Duodenal mucosa (tissue), 2 donors: ENCODE results near the gene SETBP1.
A peak's percentile ranks its signal among the peaks of the same experiment; 100 is the strongest.

Experiments
- H3K27ac ChIP-seq: one replicate; pipeline ENCODE4 v1.7.0; 2013; ENCODE audit warnings: low read depth, low read length
- H3K27me3 ChIP-seq, 2 donors: one replicate each; pipeline ENCODE4 v1.7.0; 2013; ENCODE audit warnings: low read length in 2 of 2, control low read depth in 1 of 2; ENCODE audit not compliant: insufficient read depth in 2 of 2, control insufficient read depth in 1 of 2
- H3K36me3 ChIP-seq, 2 donors: one replicate each; pipeline ENCODE4 v1.7.0; 2013; ENCODE audit warnings: low read length in 2 of 2, control low read depth in 1 of 2; ENCODE audit not compliant: insufficient read depth in 2 of 2, control insufficient read depth in 1 of 2
- H3K4me1 ChIP-seq, 2 donors: one replicate each; pipeline ENCODE4 v1.7.0; 2013; ENCODE audit warnings: low read length in 2 of 2, control low read depth in 1 of 2; ENCODE audit not compliant: insufficient read depth in 2 of 2, control insufficient read depth in 1 of 2
- H3K4me3 ChIP-seq, 2 donors: one replicate each; pipeline ENCODE4 v1.7.0; 2013; ENCODE audit warnings: low read length in 2 of 2, low read depth in 1 of 2
- H3K9ac ChIP-seq, 2 donors: one replicate each; pipeline ENCODE4 v1.7.0; 2013; ENCODE audit warnings: low read length in 2 of 2, low read depth in 1 of 2
- H3K9me3 ChIP-seq, 2 donors: one replicate each; pipeline ENCODE4 v1.7.0; 2013; ENCODE audit warnings: low read length in 2 of 2, control low read depth in 1 of 2; ENCODE audit not compliant: control insufficient read depth in 1 of 2

The SETBP1 gene

DNA sequence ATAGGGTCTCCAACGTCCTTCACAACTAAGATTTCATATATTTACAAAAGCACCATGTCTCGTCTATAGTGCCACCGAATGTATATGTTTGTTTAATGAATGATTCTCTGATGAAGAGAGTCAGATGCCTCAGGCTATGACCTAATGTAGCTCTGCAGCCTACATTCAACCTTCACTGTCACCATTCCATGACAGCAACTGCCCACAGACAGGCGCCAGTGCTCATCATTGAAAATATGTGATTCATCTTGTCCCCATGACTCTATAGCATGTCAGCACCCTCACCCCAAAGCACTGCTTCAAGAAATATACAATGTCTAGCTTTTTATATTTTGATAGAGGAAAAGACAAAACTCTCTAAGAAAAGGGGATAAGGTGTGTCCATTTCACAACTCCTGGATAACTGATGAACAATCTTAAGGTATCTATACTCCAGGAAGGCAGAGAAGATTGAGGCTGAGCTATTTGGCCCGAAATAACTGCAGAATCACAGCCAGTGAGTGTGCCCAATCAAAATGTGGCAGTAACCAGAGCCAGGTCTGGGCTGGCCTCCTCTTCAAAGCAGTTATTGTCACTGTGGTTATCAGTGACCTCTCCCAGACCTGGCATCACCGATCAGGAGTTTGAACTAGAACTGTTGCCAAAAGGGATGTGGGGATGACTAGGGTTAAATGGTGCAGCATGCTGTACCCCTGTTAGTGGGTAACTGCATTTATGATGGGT, 246.6 kb downstream of the SETBP1 start:
- no peak overlapping the region for H3K27ac ChIP-seq
- no peak overlapping the region for H3K4me3 ChIP-seq
- H3K4me1 ChIP-seq: no peaks in the 10 kb centered on the region
- no peaks in the 10 kb centered on the region for H3K36me3 ChIP-seq
- no peaks in the 10 kb centered on the region for H3K27me3 ChIP-seq
- H3K9ac ChIP-seq: no peak overlapping the region
- no peaks in the 10 kb centered on the region for H3K9me3 ChIP-seq

DNA sequence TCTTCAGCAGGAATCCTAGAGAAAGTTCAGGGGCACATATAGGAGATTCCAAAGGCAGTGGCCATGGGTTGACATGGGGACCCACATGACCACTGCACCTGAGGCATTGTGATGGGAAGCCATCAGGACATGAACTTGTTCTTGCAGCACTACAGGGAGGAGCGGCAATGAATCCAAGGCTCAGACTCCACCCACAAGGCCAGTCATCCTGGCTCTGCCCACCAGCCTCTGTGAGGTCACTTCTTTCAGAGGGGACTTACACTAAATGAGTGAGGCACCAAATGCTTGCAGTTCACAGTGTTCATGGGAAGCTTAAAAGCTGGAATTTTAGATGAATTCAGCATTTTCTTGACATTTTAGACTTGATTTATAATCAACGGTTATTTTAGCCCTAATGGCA, 254.2 kb downstream of the SETBP1 start:
- Histone ChIP-seq H3K36me3 (no peaks in the 10 kb centered on the region), H3K9ac (no peak overlapping the region), H3K9me3 (no peaks in the 10 kb centered on the region), H3K27ac (no peak overlapping the region), H3K4me3 (no peak overlapping the region), H3K4me1 (peaks cover 12 to 14% of the 10 kb centered on the region in 2 donors), H3K27me3 (peaks cover 0 to 12% of the 10 kb centered on the region in 2 donors)

- Histone ChIP-seq H3K4me1 (peaks cover 12 to 14% of the 10 kb centered on the region in 2 donors), H3K4me3 (no peak overlapping the region), H3K27ac (no peak overlapping the region), H3K9me3 (no peaks in the 10 kb centered on the region), H3K9ac (no peak overlapping the region), H3K36me3 (no peaks in the 10 kb centered on the region), H3K27me3 (peaks cover 0 to 12% of the 10 kb centered on the region in 2 donors)
These were observed 254.8 kb downstream of the SETBP1 start for GRCh38 chr18:44935455-44935854.

GRCh38 chr18:44936485-44936884, 255.8 kb downstream of the SETBP1 start:
- Histone ChIP-seq H3K9ac (no peak overlapping the region), H3K4me1 (peaks cover 12 to 14% of the 10 kb centered on the region in 2 donors), H3K27ac (no peak overlapping the region), H3K36me3 (no peaks in the 10 kb centered on the region), H3K9me3 (no peaks in the 10 kb centered on the region), H3K27me3 (peaks cover 0 to 12% of the 10 kb centered on the region in 2 donors), H3K4me3 (no peak overlapping the region)

DNA sequence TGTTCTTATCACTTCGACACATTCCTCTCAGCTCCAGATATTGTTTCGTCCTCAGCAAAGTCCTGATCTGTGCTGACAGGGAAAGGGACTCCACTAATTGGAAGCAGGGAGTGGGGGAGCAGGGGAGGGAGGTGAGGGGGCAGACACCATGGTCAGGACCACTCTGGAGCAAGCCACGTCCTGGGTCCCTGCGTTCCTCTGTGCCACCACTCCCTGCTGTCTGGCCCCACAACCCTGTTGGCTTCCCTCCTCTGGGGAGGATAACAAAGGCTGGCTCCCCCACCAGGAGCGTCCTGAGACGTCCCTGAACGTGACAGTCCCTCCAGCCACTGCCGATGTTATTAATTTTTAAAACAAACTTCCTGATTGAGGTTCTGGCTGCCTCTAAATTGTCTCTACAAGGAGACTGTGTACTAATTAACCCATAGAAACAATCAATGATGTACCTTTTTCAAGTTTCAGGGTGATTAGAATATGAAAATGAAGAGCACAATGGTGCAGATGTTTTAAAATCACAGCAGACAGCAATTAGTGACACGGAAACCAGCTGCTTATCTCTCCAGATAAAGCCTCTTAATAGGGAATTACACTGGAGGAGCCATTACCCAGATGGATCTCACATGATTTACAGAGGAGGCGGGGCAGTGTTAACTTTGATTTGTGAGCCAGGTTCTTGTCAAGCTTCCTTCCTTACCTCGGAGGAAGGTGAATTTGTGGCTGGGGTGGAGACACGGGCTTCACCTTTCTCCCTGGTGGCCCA, 257.5 kb downstream of the SETBP1 start:
- peak overlapping the region; percentile 11 to 43 for H3K4me3 ChIP-seq

GRCh38 chr18:44938720-44939665, 258.3 kb downstream of the SETBP1 start:
- peaks cover 0 to 12% of the 10 kb centered on the region in 2 donors for H3K27me3 ChIP-seq
- H3K9ac ChIP-seq: no peak overlapping the region
- H3K9me3 ChIP-seq: no peaks in the 10 kb centered on the region
- no peaks in the 10 kb centered on the region for H3K36me3 ChIP-seq
- H3K4me1 ChIP-seq: peaks cover 12 to 14% of the 10 kb centered on the region in 2 donors
- no peak overlapping the region for H3K27ac ChIP-seq
- peak overlapping the region; percentile 11 to 43 for H3K4me3 ChIP-seq

More for the DNA sequence above, 257.5 kb downstream of the SETBP1 start:
- H3K36me3 ChIP-seq: no peaks in the 10 kb centered on the region
- H3K4me1 ChIP-seq: peaks cover 12 to 14% of the 10 kb centered on the region in 2 donors
- H3K9me3 ChIP-seq: no peaks in the 10 kb centered on the region
- no peak overlapping the region for H3K9ac ChIP-seq
- peaks cover 0 to 12% of the 10 kb centered on the region in 2 donors for H3K27me3 ChIP-seq
- H3K27ac ChIP-seq: no peak overlapping the region

DNA sequence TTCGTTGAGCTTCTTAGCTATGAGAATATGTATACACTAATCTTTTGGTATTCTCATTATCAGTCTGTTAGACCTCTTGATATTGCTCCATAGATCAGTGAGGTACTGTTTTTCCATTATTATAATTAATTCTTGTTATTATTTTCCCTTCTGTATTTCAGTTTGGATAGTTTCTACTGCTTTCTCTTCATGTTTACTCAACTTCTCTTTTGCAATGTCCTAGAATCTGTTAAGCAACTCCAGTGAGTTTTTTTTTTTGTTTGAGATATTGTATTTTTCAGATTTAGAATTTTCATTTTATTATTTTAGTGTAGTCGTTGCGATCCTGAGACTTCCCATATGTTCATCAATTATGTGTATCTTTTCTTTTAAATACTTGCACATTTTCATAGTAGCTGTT, 260.8 kb downstream of the SETBP1 start:
- Histone ChIP-seq H3K36me3 (no peaks in the 10 kb centered on the region), H3K27me3 (peaks cover 0 to 2% of the 10 kb centered on the region in 2 donors), H3K4me1 (peaks cover 12 to 14% of the 10 kb centered on the region in 2 donors), H3K9ac (no peak overlapping the region), H3K4me3 (no peak overlapping the region), H3K27ac (no peak overlapping the region), H3K9me3 (no peaks in the 10 kb centered on the region)

- Histone ChIP-seq H3K9me3 (no peaks in the 10 kb centered on the region), H3K4me3 (no peak overlapping the region), H3K36me3 (no peaks in the 10 kb centered on the region), H3K4me1 (peaks cover 12 to 14% of the 10 kb centered on the region in 2 donors), H3K9ac (no peak overlapping the region), H3K27ac (no peak overlapping the region), H3K27me3 (no peaks in the 10 kb centered on the region)
These were observed 261.4 kb downstream of the SETBP1 start for GRCh38 chr18:44942073-44942472.

DNA sequence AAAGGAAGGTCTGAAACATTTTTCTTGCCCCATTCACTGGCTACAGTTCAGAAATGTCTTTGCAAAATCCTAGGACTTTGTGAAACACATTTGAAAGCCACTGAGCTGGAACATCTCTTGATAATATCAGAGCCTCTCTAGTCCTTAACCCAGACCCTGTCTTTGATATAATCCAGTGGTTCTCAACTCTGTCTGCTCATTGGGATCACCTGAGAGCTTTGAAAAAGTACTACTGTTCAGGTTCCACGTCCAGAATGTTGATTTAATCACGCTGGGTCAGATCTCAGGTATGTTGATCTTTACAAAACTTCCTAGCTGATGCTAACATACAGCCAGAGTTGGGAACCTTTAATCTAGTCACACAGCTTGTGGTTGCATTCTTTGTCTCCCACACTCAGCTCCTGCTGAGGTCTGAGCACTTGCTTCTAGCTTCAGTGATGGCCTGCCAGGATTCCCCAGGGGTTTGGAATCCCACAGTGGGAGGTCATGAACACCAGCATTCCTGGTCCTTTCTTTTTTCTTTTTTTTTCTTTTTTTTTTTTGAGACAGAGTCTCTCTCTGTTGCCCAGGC, 262.7 kb downstream of the SETBP1 start:
- H3K4me3 ChIP-seq: no peak overlapping the region
- H3K9ac ChIP-seq: no peak overlapping the region
- no peak overlapping the region for H3K27ac ChIP-seq
- H3K9me3 ChIP-seq: no peaks in the 10 kb centered on the region
- no peaks in the 10 kb centered on the region for H3K27me3 ChIP-seq
- no peaks in the 10 kb centered on the region for H3K36me3 ChIP-seq
- H3K4me1 ChIP-seq: peaks cover 9 to 10% of the 10 kb centered on the region in 2 donors
